ENCODE results near the gene CADM2.

- TF ChIP-seq EP300 (conservative IDR thresholded peaks at IDR 0.05; ENCODE audit: poor library complexity, severe bottlenecking) (no peak), POLR2AphosphoS5 (IDR thresholded peaks at IDR 0.05) (no peak), CTCF (IDR thresholded peaks at IDR 0.05; ENCODE audit: poor library complexity, severe bottlenecking) (no peak), EZH2 (IDR thresholded peaks at IDR 0.05; ENCODE audit: borderline replicate concordance, insufficient read depth, low read length, poor library complexity, severe bottlenecking) (no peak), RAD21 (conservative IDR thresholded peaks at IDR 0.05) (no peak)
Observed at GRCh38 chr3:84960581-84960980, 1.8 kb downstream of the CADM2 start.

Measured in neural cell (in vitro differentiated cells).